ENCODE measurements around the gene DDOST.

DNA sequence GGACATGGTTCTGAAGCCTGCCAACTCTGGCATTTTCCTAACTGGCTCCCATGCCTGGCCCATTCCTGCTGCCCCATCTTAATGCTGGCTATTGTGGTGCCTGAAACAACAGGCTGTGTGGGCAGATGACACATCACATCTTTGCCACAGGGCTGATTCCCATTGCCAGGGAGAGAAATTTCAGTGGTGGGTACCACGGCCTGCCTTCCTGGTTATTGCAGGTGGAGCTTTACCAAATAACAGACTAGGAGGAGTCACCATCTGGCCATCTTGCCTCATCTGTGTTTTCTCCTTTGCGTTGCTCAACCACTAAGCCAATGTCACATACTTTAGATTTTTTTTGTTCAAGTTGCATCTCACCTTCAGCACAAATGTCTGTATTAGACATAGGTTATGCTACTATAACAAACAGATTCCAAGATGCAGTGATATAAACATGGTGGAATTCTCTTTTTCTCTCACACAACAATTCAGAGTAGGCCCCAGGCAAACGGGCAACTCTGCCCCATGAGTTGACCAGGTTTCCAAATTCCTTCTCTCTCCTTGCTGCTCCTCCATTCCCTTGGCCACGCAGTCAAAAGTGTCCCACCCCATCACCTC lies 58.2 kb downstream of the DDOST start:
- TF ChIP-seq, protein P1, sequence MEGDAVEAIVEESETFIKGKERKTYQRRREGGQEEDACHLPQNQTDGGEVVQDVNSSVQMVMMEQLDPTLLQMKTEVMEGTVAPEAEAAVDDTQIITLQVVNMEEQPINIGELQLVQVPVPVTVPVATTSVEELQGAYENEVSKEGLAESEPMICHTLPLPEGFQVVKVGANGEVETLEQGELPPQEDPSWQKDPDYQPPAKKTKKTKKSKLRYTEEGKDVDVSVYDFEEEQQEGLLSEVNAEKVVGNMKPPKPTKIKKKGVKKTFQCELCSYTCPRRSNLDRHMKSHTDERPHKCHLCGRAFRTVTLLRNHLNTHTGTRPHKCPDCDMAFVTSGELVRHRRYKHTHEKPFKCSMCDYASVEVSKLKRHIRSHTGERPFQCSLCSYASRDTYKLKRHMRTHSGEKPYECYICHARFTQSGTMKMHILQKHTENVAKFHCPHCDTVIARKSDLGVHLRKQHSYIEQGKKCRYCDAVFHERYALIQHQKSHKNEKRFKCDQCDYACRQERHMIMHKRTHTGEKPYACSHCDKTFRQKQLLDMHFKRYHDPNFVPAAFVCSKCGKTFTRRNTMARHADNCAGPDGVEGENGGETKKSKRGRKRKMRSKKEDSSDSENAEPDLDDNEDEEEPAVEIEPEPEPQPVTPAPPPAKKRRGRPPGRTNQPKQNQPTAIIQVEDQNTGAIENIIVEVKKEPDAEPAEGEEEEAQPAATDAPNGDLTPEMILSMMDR (IDR thresholded peaks at IDR 0.05; ENCODE audit: poor library complexity), result no peak
- TF ChIP-seq EZH2 (IDR thresholded peaks at IDR 0.05; ENCODE audit: borderline replicate concordance) (no peak), EZH2phosphoT487 (IDR thresholded peaks at IDR 0.05; ENCODE audit: low read depth, severe bottlenecking, unreplicated experiment) (no peak)
